ENCODE measurements around the gene NUTM2G.
"Not testable (repeated sequence)": the region's sequence is repeated elsewhere in the genome, so short reads cannot be mapped to it uniquely, and the experiment has no call there.

Gene NUTM2G

GRCh38 chr9:96928543-96928942, at the start of gene NUTM2G:
NUTM2G (plus strand) TSS chr9:96928843; CDS start chr9:96929025, 182 bp downstream.
- H3K9me3 Mint-ChIP-seq (ENCODE audit: low read depth); H3K36me3 Mint-ChIP-seq; H3K27me3 Mint-ChIP-seq; H3K4me1 Mint-ChIP-seq (ENCODE audit: low read depth); H3K27ac Mint-ChIP-seq; H3K4me3 Mint-ChIP-seq: not testable (repeated sequence)

- peaks cover 14% of the 10 kb centered on the region for H3K36me3 Mint-ChIP-seq
- no peaks in the 10 kb centered on the region for H3K4me1 Mint-ChIP-seq (ENCODE audit: low read depth)
- peaks cover 15% of the 10 kb centered on the region for H3K9me3 Mint-ChIP-seq (ENCODE audit: low read depth)
- no peak overlapping the region for H3K27ac Mint-ChIP-seq
- H3K4me3 Mint-ChIP-seq, result no peak overlapping the region
- peaks cover 2% of the 10 kb centered on the region for H3K27me3 Mint-ChIP-seq
Observed at GRCh38 chr9:96883922-96884321, 44.7 kb upstream of the NUTM2G start.

- H3K4me1 Mint-ChIP-seq (ENCODE audit: low read depth), result no peaks in the 10 kb centered on the region
- H3K27me3 Mint-ChIP-seq, result peaks cover under 1% of the 10 kb centered on the region
- no peak overlapping the region for H3K4me3 Mint-ChIP-seq
- H3K9me3 Mint-ChIP-seq (ENCODE audit: low read depth), result peaks cover 15% of the 10 kb centered on the region
- H3K36me3 Mint-ChIP-seq, result peaks cover 14% of the 10 kb centered on the region
- no peak overlapping the region for H3K27ac Mint-ChIP-seq
Observed at GRCh38 chr9:96884443-96884842, 44.2 kb upstream of the NUTM2G start.

GRCh38 chr9:96885424-96885823, 43.2 kb upstream of the NUTM2G start:
- no peak overlapping the region for H3K4me3 Mint-ChIP-seq
- H3K27me3 Mint-ChIP-seq, result no peaks in the 10 kb centered on the region
- peaks cover 17% of the 10 kb centered on the region for H3K36me3 Mint-ChIP-seq
- peaks cover 12% of the 10 kb centered on the region for H3K9me3 Mint-ChIP-seq (ENCODE audit: low read depth)
- H3K27ac Mint-ChIP-seq, result no peak overlapping the region
- H3K4me1 Mint-ChIP-seq (ENCODE audit: low read depth), result no peaks in the 10 kb centered on the region

GRCh38 chr9:96888591-96888990, 40.1 kb upstream of the NUTM2G start:
- Mint-ChIP-seq H3K36me3 (peaks cover 20% of the 10 kb centered on the region), H3K4me3 (no peak overlapping the region), H3K4me1 (ENCODE audit: low read depth) (no peaks in the 10 kb centered on the region), H3K27me3 (no peaks in the 10 kb centered on the region), H3K9me3 (ENCODE audit: low read depth) (peaks cover 12% of the 10 kb centered on the region), H3K27ac (no peak overlapping the region)

GRCh38 chr9:96892131-96892530, 36.5 kb upstream of the NUTM2G start:
- H3K4me3 Mint-ChIP-seq, result no peak overlapping the region
- H3K4me1 Mint-ChIP-seq (ENCODE audit: low read depth), result no peaks in the 10 kb centered on the region
- H3K27ac Mint-ChIP-seq, result no peak overlapping the region
- H3K27me3 Mint-ChIP-seq, result no peaks in the 10 kb centered on the region
- H3K9me3 Mint-ChIP-seq (ENCODE audit: low read depth), result peaks cover 5% of the 10 kb centered on the region
- peaks cover 28% of the 10 kb centered on the region for H3K36me3 Mint-ChIP-seq

- peaks cover 19% of the 10 kb centered on the region for H3K36me3 Mint-ChIP-seq
- H3K9me3 Mint-ChIP-seq (ENCODE audit: low read depth); H3K27ac Mint-ChIP-seq; H3K4me3 Mint-ChIP-seq; H3K4me1 Mint-ChIP-seq (ENCODE audit: low read depth); H3K27me3 Mint-ChIP-seq: not testable (repeated sequence)
Observed at GRCh38 chr9:96900010-96900409, 28.6 kb upstream of the NUTM2G start.

- H3K36me3 Mint-ChIP-seq; H3K9me3 Mint-ChIP-seq (ENCODE audit: low read depth); H3K4me3 Mint-ChIP-seq; H3K27ac Mint-ChIP-seq; H3K27me3 Mint-ChIP-seq; H3K4me1 Mint-ChIP-seq (ENCODE audit: low read depth): not testable (repeated sequence)
Observed at GRCh38 chr9:96904947-96905722, 23.5 kb upstream of the NUTM2G start.

- not testable (repeated sequence) for H3K4me1 Mint-ChIP-seq (ENCODE audit: low read depth); H3K36me3 Mint-ChIP-seq; H3K27ac Mint-ChIP-seq; H3K27me3 Mint-ChIP-seq; H3K9me3 Mint-ChIP-seq (ENCODE audit: low read depth); H3K4me3 Mint-ChIP-seq
Observed at GRCh38 chr9:96908479-96908878, 20.2 kb upstream of the NUTM2G start.

- not testable (repeated sequence) for H3K36me3 Mint-ChIP-seq; H3K27me3 Mint-ChIP-seq; H3K27ac Mint-ChIP-seq; H3K9me3 Mint-ChIP-seq (ENCODE audit: low read depth); H3K4me1 Mint-ChIP-seq (ENCODE audit: low read depth); H3K4me3 Mint-ChIP-seq
Observed at GRCh38 chr9:96915539-96915938, 13.1 kb upstream of the NUTM2G start.

GRCh38 chr9:96916531-96916930, 12.1 kb upstream of the NUTM2G start:
- not testable (repeated sequence) for H3K27me3 Mint-ChIP-seq; H3K36me3 Mint-ChIP-seq; H3K27ac Mint-ChIP-seq; H3K4me1 Mint-ChIP-seq (ENCODE audit: low read depth); H3K9me3 Mint-ChIP-seq (ENCODE audit: low read depth); H3K4me3 Mint-ChIP-seq

GRCh38 chr9:96918550-96918949, 10.1 kb upstream of the NUTM2G start:
- H3K4me3 Mint-ChIP-seq; H3K36me3 Mint-ChIP-seq; H3K27me3 Mint-ChIP-seq; H3K9me3 Mint-ChIP-seq (ENCODE audit: low read depth); H3K4me1 Mint-ChIP-seq (ENCODE audit: low read depth); H3K27ac Mint-ChIP-seq: not testable (repeated sequence)

GRCh38 chr9:96920803-96921202, 7.8 kb upstream of the NUTM2G start:
- H3K4me3 Mint-ChIP-seq; H3K36me3 Mint-ChIP-seq; H3K4me1 Mint-ChIP-seq (ENCODE audit: low read depth); H3K27me3 Mint-ChIP-seq; H3K9me3 Mint-ChIP-seq (ENCODE audit: low read depth); H3K27ac Mint-ChIP-seq: not testable (repeated sequence)

- not testable (repeated sequence) for H3K9me3 Mint-ChIP-seq (ENCODE audit: low read depth); H3K4me3 Mint-ChIP-seq; H3K27ac Mint-ChIP-seq; H3K4me1 Mint-ChIP-seq (ENCODE audit: low read depth); H3K36me3 Mint-ChIP-seq; H3K27me3 Mint-ChIP-seq
Observed at GRCh38 chr9:96925587-96925986, 3.1 kb upstream of the NUTM2G start.

- H3K36me3 Mint-ChIP-seq; H3K4me1 Mint-ChIP-seq (ENCODE audit: low read depth); H3K9me3 Mint-ChIP-seq (ENCODE audit: low read depth); H3K4me3 Mint-ChIP-seq; H3K27me3 Mint-ChIP-seq; H3K27ac Mint-ChIP-seq: not testable (repeated sequence)
Observed at GRCh38 chr9:96931665-96932064, 3.0 kb downstream of the NUTM2G start.

- H3K4me1 Mint-ChIP-seq (ENCODE audit: low read depth); H3K27me3 Mint-ChIP-seq; H3K27ac Mint-ChIP-seq; H3K9me3 Mint-ChIP-seq (ENCODE audit: low read depth); H3K36me3 Mint-ChIP-seq; H3K4me3 Mint-ChIP-seq: not testable (repeated sequence)
Observed at GRCh38 chr9:96934097-96934496, 5.5 kb downstream of the NUTM2G start.

Data from activated naive CD8-positive, alpha-beta T cell (primary cell).